Small intestine (tissue), 7 donors: Measurements from ENCODE around the gene DHCR7. TPM values are rescaled to one million over a fixed set of nuclear protein-coding genes. Genes with fewer than 3 reads are reported as not detected.

Source experiments
- DNase-seq, 2 donors: peaks; one replicate each; pipeline versions ENCODE4 v3.0.0 to v3.0.0-alpha.2; 2013
- FAIRE-seq: peaks from 2 replicates; lab custom pipeline; 2012; peaks lifted over from hg19 to GRCh38; lab: Jason Lieb, UNC
- H3K27ac ChIP-seq, 3 donors: one replicate each; pipeline ENCODE4 v1.5.1; 2013; ENCODE audit warnings: low read length in 2 of 3, mild to moderate bottlenecking in 2 of 3, control low read depth in 1 of 3, inconsistent platforms in 1 of 3, low read depth in 1 of 3, moderate library complexity in 1 of 3
- H3K27me3 ChIP-seq, 3 donors: one replicate each; pipeline ENCODE4 v1.6.1; 2013; ENCODE audit warnings: low read length in 3 of 3, inconsistent platforms in 1 of 3; ENCODE audit not compliant: control insufficient read depth in 3 of 3, insufficient read depth in 3 of 3
- H3K36me3 ChIP-seq, 3 donors: one replicate each; pipeline ENCODE4 v1.6.1; 2013; ENCODE audit warnings: low read length in 3 of 3, inconsistent platforms in 1 of 3, low read depth in 1 of 3, mild to moderate bottlenecking in 1 of 3, moderate library complexity in 1 of 3; ENCODE audit not compliant: control insufficient read depth in 3 of 3, insufficient read depth in 2 of 3
- H3K4me1 ChIP-seq, 3 donors: one replicate each; pipeline ENCODE4 v1.6.1; 2013; ENCODE audit warnings: low read length in 2 of 3, inconsistent platforms in 1 of 3, low read depth in 1 of 3, mild to moderate bottlenecking in 1 of 3, moderate library complexity in 1 of 3; ENCODE audit not compliant: control insufficient read depth in 3 of 3, insufficient read depth in 2 of 3
- H3K4me3 ChIP-seq, 3 donors: one replicate each; pipeline ENCODE4 v1.5.1; 2013; ENCODE audit warnings: low read length in 3 of 3, control low read depth in 1 of 3, inconsistent platforms in 1 of 3, low read depth in 1 of 3, mild to moderate bottlenecking in 1 of 3, moderate library complexity in 1 of 3
- H3K9me3 ChIP-seq, 2 donors: one replicate each; pipeline ENCODE4 v1.6.1; 2013; ENCODE audit warnings: low read depth in 1 of 2, low read length in 1 of 2; ENCODE audit not compliant: control insufficient read depth in 2 of 2, insufficient read depth in 1 of 2
- WGBS, 3 donors: extraction: QIAGEN DNeasy Blood & Tissue Kit; methylation state at CpG; one replicate each; pipeline ENCODE4 v1.1.7; 2013; 5-methylcytosine and 5-hydroxymethylcytosine counted together
- polyA plus RNA-seq, 4 donors: library from polyadenylated mRNA; stranded (reverse) in 3 of 4; unstranded in 1 of 4; fragments of 200-250 nt in 3 of 4; fragments of 120-200 nt in 1 of 4; gene quantifications; one replicate each; pipeline versions ENCODE4 v1.2.1 to v1.2.3, GENCODE V29; 2013
- donor health status: healthy with polysubstance abuse.
- donor health status: control.
- donor health status: control.
- donor health status: Bipolar disorder and iron deficiency.
- donor health status: healthy.

DHCR7 gene
- polyA plus RNA-seq, 4 donors, result 11.6 to 50.5 (median 24.5) TPM

DNA sequence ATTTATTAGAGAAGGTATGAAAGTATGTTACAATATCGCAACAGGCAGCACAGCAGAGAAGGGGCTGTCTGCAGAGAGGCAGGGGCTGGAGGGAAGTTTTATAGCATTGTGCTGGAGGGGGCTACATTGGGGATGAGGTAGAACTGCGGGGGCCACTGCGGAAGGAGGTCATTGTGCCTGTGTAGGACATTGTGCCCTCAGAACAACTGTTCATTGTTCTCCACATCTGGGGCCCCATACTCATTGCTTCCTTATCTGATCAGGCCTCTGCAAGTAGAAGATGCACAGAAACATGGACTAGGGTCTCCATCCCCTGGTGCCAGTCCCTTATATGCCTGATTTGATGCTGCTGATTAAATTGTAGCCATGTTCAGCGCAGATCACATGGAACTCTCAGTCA lies 16.9 kb upstream of the DHCR7 start:
- FAIRE-seq (no peak), DNase-seq (no peak)
- Histone ChIP-seq H3K9me3 (no peaks in the 10 kb centered on the region), H3K4me1 (peaks cover 0 to 4% (median 0%) of the 10 kb centered on the region in 3 donors), H3K27ac (no peak overlapping the region), H3K27me3 (no peaks in the 10 kb centered on the region), H3K4me3 (no peak overlapping the region), H3K36me3 (peaks cover 6 to 55% (median 18%) of the 10 kb centered on the region in 3 donors)
- 96 to 98% (median 97%) methylated on average over 4 of the region's 4 CpGs for WGBS, 3 donors

DNA sequence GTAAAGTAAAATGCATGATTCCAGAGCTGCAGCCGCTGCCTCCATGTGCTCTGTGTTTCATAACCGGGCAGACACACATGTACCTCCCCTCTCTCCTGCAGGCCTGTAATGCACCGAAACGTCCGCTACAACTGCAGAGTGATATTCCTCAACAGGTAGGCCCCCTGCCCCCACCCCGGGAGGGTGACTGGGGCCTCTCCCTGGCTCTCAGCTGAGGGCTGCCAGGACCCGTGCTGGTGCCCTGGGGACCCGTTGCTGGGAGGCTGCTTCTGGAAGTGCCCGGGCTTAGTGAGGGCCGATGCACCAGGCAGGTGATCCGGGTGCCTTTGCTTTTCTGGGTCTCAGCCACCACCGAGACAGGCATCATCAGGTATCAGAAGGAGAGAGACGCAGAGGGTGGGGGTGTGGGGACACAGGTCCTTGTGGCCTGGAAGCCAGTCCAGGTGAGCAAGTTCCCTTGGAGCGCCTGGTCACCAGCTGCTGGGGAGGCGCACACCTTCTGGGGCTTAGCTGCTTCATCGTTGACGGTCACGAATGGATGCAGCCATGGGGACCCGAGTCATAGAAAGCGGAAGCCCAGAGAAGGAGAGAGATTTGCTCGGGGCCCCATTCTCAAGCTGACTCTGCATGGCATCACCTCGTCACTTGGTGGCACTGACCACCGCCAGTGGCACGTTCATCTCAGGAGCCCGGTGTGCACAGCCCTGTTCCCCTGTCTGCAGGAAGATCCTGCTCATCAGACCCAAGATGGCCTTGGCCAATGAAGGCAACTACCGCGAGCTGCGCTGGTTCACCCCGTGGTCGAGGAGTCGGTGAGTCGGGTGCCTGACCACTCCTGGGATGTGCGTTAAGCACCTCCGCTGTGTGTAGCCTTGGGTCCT lies 15.4 kb upstream of the DHCR7 start:
- no peak for DNase-seq
- no peak overlapping the region for H3K27ac ChIP-seq
- no peaks in the 10 kb centered on the region for H3K27me3 ChIP-seq
- peaks cover 0 to 4% (median 0%) of the 10 kb centered on the region in 3 donors for H3K4me1 ChIP-seq
- no peaks in the 10 kb centered on the region for H3K9me3 ChIP-seq
- WGBS, 3 donors, result 93 to 96% (median 95%) methylated on average over 34 of the region's 34 CpGs
- peaks cover 9 to 67% (median 31%) of the 10 kb centered on the region in 3 donors for H3K36me3 ChIP-seq
- no peak overlapping the region for H3K4me3 ChIP-seq
- FAIRE-seq, result no peak

DNA sequence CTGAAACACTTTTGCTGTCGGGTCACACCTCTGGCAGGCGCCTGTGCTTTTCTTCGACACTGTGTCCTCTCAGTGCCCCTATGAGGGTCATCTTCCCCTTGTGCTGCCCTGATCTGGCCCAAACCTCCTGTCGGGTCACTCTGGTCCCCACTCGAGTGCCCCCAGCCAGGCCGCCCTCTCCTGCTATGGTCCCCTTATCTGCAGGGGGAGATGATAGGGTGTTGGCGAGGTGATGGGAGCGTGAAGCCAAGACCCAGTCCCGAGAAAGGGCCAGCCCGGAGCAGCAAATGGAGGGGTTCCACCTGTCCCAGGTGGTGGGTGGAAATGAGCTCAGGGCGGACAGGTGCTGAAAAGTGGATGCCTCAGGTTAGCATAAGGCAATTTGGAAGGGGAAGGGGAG lies 14.5 kb upstream of the DHCR7 start:
- Histone ChIP-seq H3K4me3 (no peak overlapping the region), H3K27ac (no peak overlapping the region), H3K27me3 (no peaks in the 10 kb centered on the region), H3K36me3 (peaks cover 12 to 72% (median 33%) of the 10 kb centered on the region in 3 donors), H3K9me3 (no peaks in the 10 kb centered on the region), H3K4me1 (peaks cover 0 to 4% (median 0%) of the 10 kb centered on the region in 3 donors)
- no peak for DNase-seq
- FAIRE-seq, result no peak
- 95 to 97% (median 97%) methylated on average over 11 of the region's 11 CpGs for WGBS, 3 donors

DNA sequence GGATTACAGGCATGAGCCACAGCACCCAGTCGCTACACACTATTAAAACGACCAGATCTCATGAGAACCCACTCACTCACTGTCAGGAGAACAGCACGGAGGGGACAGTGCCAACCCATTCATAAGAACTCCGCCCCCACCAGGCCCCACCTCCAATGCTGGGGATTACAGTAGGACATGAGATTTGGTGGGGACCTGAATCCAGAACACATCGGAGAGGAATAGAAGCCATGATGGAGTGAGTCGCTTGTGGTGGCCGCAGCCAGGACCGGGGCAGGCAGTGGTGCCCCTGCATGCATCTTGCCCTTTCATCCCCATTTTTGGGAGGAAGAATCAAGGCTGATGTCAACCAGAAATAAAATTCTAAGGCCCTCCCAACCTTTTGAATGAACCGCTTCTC lies 13.5 kb upstream of the DHCR7 start:
- peaks cover 12 to 76% (median 31%) of the 10 kb centered on the region in 3 donors for H3K36me3 ChIP-seq
- WGBS, 3 donors, result 88 to 91% (median 91%) methylated on average over 9 of the region's 9 CpGs
- H3K4me3 ChIP-seq, result no peak overlapping the region
- H3K27me3 ChIP-seq, result no peaks in the 10 kb centered on the region
- FAIRE-seq (no peak), DNase-seq (no peak)
- no peaks in the 10 kb centered on the region for H3K9me3 ChIP-seq
- H3K4me1 ChIP-seq, result no peaks in the 10 kb centered on the region
- H3K27ac ChIP-seq, result no peak overlapping the region

DNA sequence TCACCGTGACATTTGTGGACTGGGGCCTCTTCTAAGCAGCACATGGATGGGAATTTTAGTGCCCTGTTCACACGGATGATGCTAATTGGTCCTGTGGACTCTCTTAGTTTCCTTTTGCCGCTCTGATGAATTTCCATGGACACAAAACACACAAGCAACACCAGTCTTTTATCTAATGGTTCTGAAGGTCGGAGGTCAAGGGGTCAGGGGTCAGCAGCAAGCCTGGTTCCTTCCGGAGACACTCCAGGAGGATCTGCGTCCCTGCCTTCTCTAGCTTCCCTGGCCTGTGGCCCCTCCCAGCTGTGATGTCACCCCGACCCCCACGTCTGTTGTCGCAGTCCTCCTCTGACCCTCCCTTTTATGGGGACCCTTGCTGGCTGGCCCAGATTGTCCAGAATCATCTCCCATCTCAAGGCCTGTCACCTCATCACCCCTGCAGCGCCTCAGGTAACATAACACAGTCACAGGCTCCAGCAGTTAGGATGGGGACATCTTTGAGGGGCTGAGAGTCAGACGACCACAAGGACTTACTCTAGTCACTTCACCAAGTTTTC lies 11.7 kb upstream of the DHCR7 start:
- no peaks in the 10 kb centered on the region for H3K27me3 ChIP-seq
- no peaks in the 10 kb centered on the region for H3K4me1 ChIP-seq
- WGBS, 3 donors, result 78 to 79% (median 78%) methylated on average over 11 of the region's 11 CpGs
- peaks cover 8 to 77% (median 38%) of the 10 kb centered on the region in 3 donors for H3K36me3 ChIP-seq
- no peaks in the 10 kb centered on the region for H3K9me3 ChIP-seq
- no peak overlapping the region for H3K27ac ChIP-seq
- DNase-seq (no peak), FAIRE-seq (no peak)
- H3K4me3 ChIP-seq, result no peak overlapping the region

DNA sequence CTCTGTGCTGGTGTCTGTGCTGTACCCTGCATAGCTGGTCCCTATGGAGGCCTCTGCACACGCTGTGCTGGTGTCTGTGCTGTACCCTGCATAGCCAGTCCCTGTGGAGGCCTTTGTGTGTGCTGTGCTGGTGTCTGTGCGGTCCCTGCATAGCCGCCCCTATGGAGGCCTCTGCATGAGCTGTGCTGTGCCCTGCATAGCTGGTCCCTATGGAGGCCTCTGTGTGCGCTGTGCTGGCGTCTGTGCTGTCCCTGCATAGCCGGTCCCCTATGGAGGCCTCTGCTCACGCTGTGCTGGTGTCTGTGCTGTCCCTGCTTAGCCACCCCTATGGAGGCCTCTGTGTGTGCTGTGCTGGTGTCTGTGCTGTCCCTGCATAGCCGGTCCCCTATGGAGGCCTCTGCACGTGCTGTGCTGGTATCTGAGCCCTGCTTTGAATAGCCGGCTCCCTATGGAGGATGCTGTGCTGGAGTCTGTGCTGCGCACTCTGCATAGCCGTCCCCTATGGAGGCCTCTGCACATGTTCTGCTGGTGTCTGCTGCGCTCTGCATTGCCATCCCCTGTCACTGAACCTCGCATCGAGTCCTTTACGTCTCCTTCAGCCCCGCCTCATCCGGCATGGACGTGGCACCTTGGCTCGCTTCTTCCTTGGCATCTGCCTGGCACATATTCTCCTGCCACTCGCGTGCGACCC lies 11.0 kb upstream of the DHCR7 start:
- DNase-seq, result no peak

DNA sequence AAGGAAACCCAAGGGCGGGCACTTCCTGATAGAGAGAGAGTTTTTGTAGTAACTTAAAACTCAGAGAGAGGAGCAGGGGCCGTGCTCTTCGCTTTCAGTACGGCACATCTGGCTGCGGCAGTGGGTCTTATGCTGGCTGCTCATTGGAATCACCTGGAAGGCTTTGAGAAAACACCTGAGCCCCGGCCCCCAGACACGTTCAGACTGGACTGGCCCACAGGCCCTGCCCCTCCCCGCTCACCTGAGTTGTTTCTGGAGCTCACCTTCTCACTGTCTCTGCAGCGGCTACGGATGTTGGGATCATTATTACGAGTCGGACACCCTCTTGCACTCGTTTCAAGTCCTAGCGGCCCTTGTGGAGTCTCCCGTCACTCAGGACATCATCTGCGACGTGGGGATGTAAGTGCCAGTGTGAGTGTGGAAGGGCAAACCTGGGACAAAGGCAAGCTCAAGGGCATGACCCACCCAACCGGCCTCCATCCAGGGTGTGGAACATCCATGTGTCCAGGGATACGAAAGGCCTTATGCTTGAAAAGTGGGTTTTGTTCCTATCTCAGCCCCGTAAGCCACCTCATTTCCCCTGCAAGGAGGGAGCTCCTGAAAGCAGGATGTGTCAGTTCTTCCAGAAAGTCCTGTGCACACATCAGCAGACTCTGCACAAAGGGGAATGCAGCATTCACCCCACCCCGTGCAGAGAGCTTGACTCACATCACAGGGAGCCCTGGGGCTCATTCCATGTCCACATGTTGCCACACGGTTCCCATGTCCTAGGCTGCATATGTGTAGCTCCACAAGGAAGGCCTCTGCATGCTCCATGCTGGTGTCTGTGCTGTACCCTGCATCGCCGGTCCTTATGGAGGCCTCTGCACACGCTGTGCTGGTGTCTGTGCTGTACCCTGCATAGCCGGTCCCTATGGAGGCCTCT lies 10.2 kb upstream of the DHCR7 start:
- Histone ChIP-seq H3K4me3 (no peak overlapping the region), H3K27ac (no peak overlapping the region)
- FAIRE-seq, result no peak

More for the DNA sequence above, 11.0 kb upstream of the DHCR7 start:
- Histone ChIP-seq H3K27ac (no peak overlapping the region), H3K36me3 (peaks cover 8 to 74% (median 38%) of the 10 kb centered on the region in 3 donors), H3K4me1 (peaks cover 0 to 2% (median 2%) of the 10 kb centered on the region in 3 donors), H3K27me3 (no peaks in the 10 kb centered on the region), H3K9me3 (no peaks in the 10 kb centered on the region), H3K4me3 (no peak overlapping the region)
- WGBS, 3 donors, result 94 to 95% (median 95%) methylated on average over 23 of the region's 23 CpGs
- no peak for FAIRE-seq

More for the DNA sequence above, 10.2 kb upstream of the DHCR7 start:
- Histone ChIP-seq H3K9me3 (no peaks in the 10 kb centered on the region), H3K4me1 (peaks cover 0 to 2% (median 2%) of the 10 kb centered on the region in 3 donors), H3K36me3 (peaks cover 8 to 67% (median 35%) of the 10 kb centered on the region in 3 donors), H3K27me3 (no peaks in the 10 kb centered on the region)
- WGBS, 3 donors, result 94 to 97% (median 96%) methylated on average over 26 of the region's 26 CpGs
- no peak for DNase-seq
